ENCODE results near the gene DNAJA4.

The DNAJA4 gene

GRCh38 chr15:78237146-78237545, 27.2 kb upstream of the DNAJA4 start:
- ChIA-PET CTCF (interaction anchor here (0.6 to 10.5 kb wide), 6 partner anchors 10 to 278 kb away, joined by 3 to 234 read pairs (median 4); partner anchors contain the start of gene CIB2), POLR2A (interaction anchor here (1.2 kb wide), 1 partner anchor 106 kb away, joined by 3 read pairs; the partner anchor contains the start of gene CIB2)
- Histone ChIP-seq H3K4me1 (ENCODE audit: control insufficient read depth, insufficient read depth, low read length) (no peaks in the 10 kb centered on the region), H3K36me3 (ENCODE audit: control insufficient read depth in 2 of 2, insufficient read depth in 1 of 2, low read length in 2 of 2) (no peaks in the 10 kb centered on the region), H3K9me3 (ENCODE audit: control insufficient read depth, insufficient read depth, low read depth, low read length) (no peaks in the 10 kb centered on the region), H3K4me3 (ENCODE audit: low read depth, low read length) (no peak overlapping the region), H3K27ac (ENCODE audit: extremely low read depth, low read depth, low read length) (no peak overlapping the region)
- no peak for TF ChIP-seq ZSCAN16 (tag by site-specific recombination; IDR thresholded peaks at IDR 0.05)
- TF ChIP-seq ZNF433 (tag by site-specific recombination; IDR thresholded peaks at IDR 0.05; ENCODE audit: low read depth): no peak
- TF ChIP-seq ZNF140 (tag by site-specific recombination; IDR thresholded peaks at IDR 0.05): no peak
- TF ChIP-seq RBAK (tag by site-specific recombination; IDR thresholded peaks at IDR 0.05): no peak
- no peak for TF ChIP-seq ZNF112 (tag by site-specific recombination; IDR thresholded peaks at IDR 0.05)
- TF ChIP-seq HOXA7 (CRISPR knock-in tag; IDR thresholded peaks at IDR 0.05; ENCODE audit: borderline replicate concordance): no peak
- no peak for TF ChIP-seq SETDB1 (IDR thresholded peaks at IDR 0.05; ENCODE audit: insufficient read length, low read length)
- TF ChIP-seq ZNF514 (tag by site-specific recombination; IDR thresholded peaks at IDR 0.05): no peak

GRCh38 chr15:78239811-78240210, 24.6 kb upstream of the DNAJA4 start:
- ChIA-PET POLR2A (no interaction called here), CTCF (interaction anchor here (0.6 to 10.5 kb wide), 50 partner anchors 8 to 1100 kb away, joined by 3 to 234 read pairs (median 8); partner anchors contain the start of genes CIB2, IDH3A and SKIC8)
- H3K4me1 ChIP-seq (ENCODE audit: control insufficient read depth, insufficient read depth, low read length): no peaks in the 10 kb centered on the region
- H3K36me3 ChIP-seq (ENCODE audit: control insufficient read depth in 2 of 2, insufficient read depth in 1 of 2, low read length in 2 of 2): no peaks in the 10 kb centered on the region
- no peak overlapping the region for H3K27ac ChIP-seq (ENCODE audit: extremely low read depth, low read depth, low read length)
- no peak for TF ChIP-seq KLF16 (tag by site-specific recombination; IDR thresholded peaks at IDR 0.05)
- TF ChIP-seq ZNF626 (tag by site-specific recombination; IDR thresholded peaks at IDR 0.05): no peak
- no peak for TF ChIP-seq ZNF518A (tag by site-specific recombination; conservative IDR thresholded peaks at IDR 0.05; ENCODE audit: low read depth)
- no peak for TF ChIP-seq ZNF324 (tag by site-specific recombination; IDR thresholded peaks at IDR 0.05)
- H3K4me3 ChIP-seq (ENCODE audit: low read depth, low read length): no peak overlapping the region
- H3K9me3 ChIP-seq (ENCODE audit: control insufficient read depth, insufficient read depth, low read depth, low read length): no peaks in the 10 kb centered on the region

GRCh38 chr15:78241017-78241416, 23.3 kb upstream of the DNAJA4 start:
- ChIA-PET POLR2A (interaction anchor here (0.7 kb wide), 1 partner anchor 1751 kb away, joined by 3 read pairs; no protein-coding TSS in a partner anchor), CTCF (interaction anchor here (0.6 to 10.5 kb wide), 73 partner anchors 9 to 1706 kb away, joined by 3 to 234 read pairs (median 5); partner anchors contain the start of genes CIB2 and IDH3A)
- no peaks in the 10 kb centered on the region for H3K36me3 ChIP-seq (ENCODE audit: control insufficient read depth in 2 of 2, insufficient read depth in 1 of 2, low read length in 2 of 2)
- H3K4me3 ChIP-seq (ENCODE audit: low read depth, low read length): no peak overlapping the region
- H3K27ac ChIP-seq (ENCODE audit: extremely low read depth, low read depth, low read length): no peak overlapping the region
- no peaks in the 10 kb centered on the region for H3K9me3 ChIP-seq (ENCODE audit: control insufficient read depth, insufficient read depth, low read depth, low read length)
- no peaks in the 10 kb centered on the region for H3K4me1 ChIP-seq (ENCODE audit: control insufficient read depth, insufficient read depth, low read length)
- TF ChIP-seq ZNF302 (tag by site-specific recombination; IDR thresholded peaks at IDR 0.05; ENCODE audit: low read depth): no peak
- no peak for TF ChIP-seq PBX3 (CRISPR knock-in tag; IDR thresholded peaks at IDR 0.05)
- no peak for TF ChIP-seq PRDM1 (tag by site-specific recombination; IDR thresholded peaks at IDR 0.05)
- 0 out of 2 replicates have a peak, but pooled peaks have one; percentile 29 for TF ChIP-seq ZBTB17 (tag by site-specific recombination; IDR thresholded peaks at IDR 0.05)
- TF ChIP-seq ZSCAN30 (tag by site-specific recombination; IDR thresholded peaks at IDR 0.05): 0 out of 2 replicates have a peak, but pooled peaks have one; percentile 33
- TF ChIP-seq SP3 (tag by site-specific recombination; IDR thresholded peaks at IDR 0.05): no peak
- TF ChIP-seq ZNF112 (tag by site-specific recombination; IDR thresholded peaks at IDR 0.05): no peak
- TF ChIP-seq FEZF1 (tag by site-specific recombination; IDR thresholded peaks at IDR 0.05): no peak
- TF ChIP-seq ZBTB21 (tag by site-specific recombination; IDR thresholded peaks at IDR 0.05): no peak
- TF ChIP-seq MYNN (tag by site-specific recombination; IDR thresholded peaks at IDR 0.05; ENCODE audit: borderline replicate concordance): no peak
- peak; percentile 49 for TF ChIP-seq EGR2 (tag by site-specific recombination; IDR thresholded peaks at IDR 0.05; ENCODE audit: low read depth)
- no peak for TF ChIP-seq ZBTB11 (tag by site-specific recombination; conservative IDR thresholded peaks at IDR 0.05; ENCODE audit: low read depth)
- TF ChIP-seq ZNF664 (tag by site-specific recombination; IDR thresholded peaks at IDR 0.05): no peak

All from HEK293 (cell line).